Caco-2 (cell line): ENCODE measurements around the gene CACNA2D4. TPM values are rescaled to one million over a fixed set of nuclear protein-coding genes. Genes with fewer than 3 reads are reported as not detected.
A peak's percentile ranks its signal among the peaks of the same experiment; 100 is the strongest.

Experiments
- BruUV-seq: library from RNA; stranded (reverse); fragments of 400-500 nt; replicated peaks from 2 replicates; lab custom pipeline; 2021; lab: Mats Ljungman, UMichigan
- CTCF ChIA-PET: fragments of 300-600 bp; sonication (Branson Sonifier 250); formaldehyde crosslinking; loops from one replicate; lab custom pipeline; 2022; ENCODE audit warnings: antibody characterized with exemption; lab: Charles Lee
- POLR2A ChIA-PET: fragments of 300-600 bp; sonication (Branson Sonifier 250); formaldehyde crosslinking; loops from one replicate; lab custom pipeline; 2022; ENCODE audit warnings: antibody characterized with exemption; lab: Charles Lee
- DNase-seq, 2 experiments: peaks; one replicate each; pipeline versions ENCODE4 v3.0.0 to v3.0.0-alpha.2; 2020 to 2022
- H3K27me3 ChIP-seq: replicated peaks from 2 replicates; pipeline ENCODE4 v1.6.0; 2011; ENCODE audit warnings: low read length; ENCODE audit not compliant: control insufficient read depth, insufficient read depth
- H3K36me3 ChIP-seq: 2 replicates; pipeline ENCODE4 v1.5.1; 2011; ENCODE audit warnings: low read length; ENCODE audit not compliant: control insufficient read depth, insufficient read depth
- H3K4me1 ChIP-seq: fragments of 250-450 bp; sonication (Bioruptor Pico); 2 replicates; pipeline ENCODE4 v1.5.1; 2020; ENCODE audit warnings: mild to moderate bottlenecking
- H3K4me3 ChIP-seq: 2 replicates; pipeline ENCODE4 v1.5.1; 2011; ENCODE audit warnings: low read depth, mild to moderate bottlenecking, control low read depth, low read length
- H3K9me3 ChIP-seq: fragments of 250-450 bp; sonication (Bioruptor Pico); 2 replicates; pipeline ENCODE4 v1.5.1; 2020; ENCODE audit warnings: mild to moderate bottlenecking, moderate library complexity
- H3K27ac Mint-ChIP-seq: one replicate; pipeline ENCODE4 v1.8.0; 2022; ENCODE audit warnings: mixed read lengths; ENCODE audit not compliant: unreplicated experiment
- H3K27me3 Mint-ChIP-seq: one replicate; pipeline ENCODE4 v1.8.0; 2022; ENCODE audit warnings: mixed read lengths; ENCODE audit not compliant: insufficient read depth, unreplicated experiment
- H3K36me3 Mint-ChIP-seq: one replicate; pipeline ENCODE4 v1.8.0; 2022; ENCODE audit warnings: mild to moderate bottlenecking, mixed read lengths; ENCODE audit not compliant: insufficient read depth, unreplicated experiment
- H3K4me1 Mint-ChIP-seq: one replicate; pipeline ENCODE4 v1.8.0; 2022; ENCODE audit warnings: low read depth, mixed read lengths; ENCODE audit not compliant: unreplicated experiment
- H3K4me3 Mint-ChIP-seq: one replicate; pipeline ENCODE4 v1.8.0; 2022; ENCODE audit warnings: mild to moderate bottlenecking, moderate library complexity, mixed read lengths; ENCODE audit not compliant: unreplicated experiment
- H3K9me3 Mint-ChIP-seq: one replicate; pipeline ENCODE4 v1.8.0; 2022; ENCODE audit warnings: mixed read lengths; ENCODE audit not compliant: unreplicated experiment
- CTCF ChIP-seq, 2 experiments: fragments of 200-600 bp in 1 of 2; IDR thresholded peaks; 1 replicate in 1 of 2; 2 replicates in 1 of 2; pipeline versions ENCODE4 v1.5.1 to v1.8.0; 2011 to 2022; ENCODE audit warnings: antibody characterized with exemption in 1 of 2, control low read depth in 1 of 2, inconsistent platforms in 1 of 2, low read depth in 1 of 2, low read length in 1 of 2, mild to moderate bottlenecking in 1 of 2, moderate library complexity in 1 of 2; ENCODE audit not compliant: insufficient read depth in 1 of 2, severe bottlenecking in 1 of 2, unreplicated experiment in 1 of 2
- intact Hi-C: fragments of 100-400 bp; cut with micrococcal nuclease; formaldehyde crosslinking; loops from one replicate; pipeline ENCODE4 v1.10.0; 2022; ENCODE audit not compliant: unreplicated experiment
- total RNA-seq: library from RNA; stranded (reverse); gene quantifications from 2 replicates; pipeline ENCODE4 v1.2.3, GENCODE V29; 2022

The CACNA2D4 gene
- total RNA-seq, 1 experiment from 2014 or later = 2.2 TPM

- H3K27me3 ChIP-seq = no peaks in the 10 kb centered on the region
- Mint-ChIP-seq H3K36me3 (no peaks in the 10 kb centered on the region), H3K27ac (no peak overlapping the region), H3K4me1 (no peaks in the 10 kb centered on the region), H3K27me3 (peaks cover 10% of the 10 kb centered on the region), H3K9me3 (no peaks in the 10 kb centered on the region), H3K4me3 (no peak overlapping the region)
- no TSS peak for BruUV-seq
- H3K4me1 ChIP-seq = no peaks in the 10 kb centered on the region
- intact Hi-C loops = no loop called here
- no peak for TF ChIP-seq CTCF (IDR thresholded peaks at IDR 0.05; ENCODE audit: insufficient read depth in 1 of 2, low read depth in 1 of 2, low read length in 1 of 2, severe bottlenecking in 1 of 2, unreplicated experiment in 1 of 2)
- no peaks in the 10 kb centered on the region for H3K36me3 ChIP-seq
- CTCF ChIA-PET = no interaction called here
- DNase-seq = no peak
- POLR2A ChIA-PET = no interaction called here
- H3K4me3 ChIP-seq = no peak overlapping the region
- H3K9me3 ChIP-seq = no peaks in the 10 kb centered on the region
Observed at GRCh38 chr12:1919763-1920162, 1.3 kb upstream of the CACNA2D4 start.

GRCh38 chr12:1919284-1919683, 832 bp upstream of the CACNA2D4 start:
- no peaks in the 10 kb centered on the region for H3K9me3 Mint-ChIP-seq
- Histone ChIP-seq H3K4me1 (no peaks in the 10 kb centered on the region), H3K9me3 (no peaks in the 10 kb centered on the region), H3K27me3 (no peaks in the 10 kb centered on the region), H3K4me3 (no peak overlapping the region), H3K36me3 (no peaks in the 10 kb centered on the region)
- BruUV-seq = no TSS peak
- H3K27ac Mint-ChIP-seq = no peak overlapping the region
- ChIA-PET CTCF (interaction anchor here (1.4 kb wide), 1 partner anchor 21 kb away, joined by 5 read pairs; no protein-coding TSS in a partner anchor), POLR2A (no interaction called here)
- no peak for TF ChIP-seq CTCF (IDR thresholded peaks at IDR 0.05; ENCODE audit: insufficient read depth in 1 of 2, low read depth in 1 of 2, low read length in 1 of 2, severe bottlenecking in 1 of 2, unreplicated experiment in 1 of 2)
- no peaks in the 10 kb centered on the region for H3K36me3 Mint-ChIP-seq
- H3K4me1 Mint-ChIP-seq = no peaks in the 10 kb centered on the region
- intact Hi-C loops = no loop called here
- no peak overlapping the region for H3K4me3 Mint-ChIP-seq
- no peak for DNase-seq
- peaks cover 7% of the 10 kb centered on the region for H3K27me3 Mint-ChIP-seq

GRCh38 chr12:1918884-1919236, 408 bp upstream of the CACNA2D4 start:
- DNase-seq = peak in 1 of 2 experiments; percentile 29
- CTCF ChIA-PET = interaction anchor here (1.4 kb wide), 1 partner anchor 21 kb away, joined by 5 read pairs; no protein-coding TSS in a partner anchor
- H3K4me1 Mint-ChIP-seq = no peaks in the 10 kb centered on the region

More at GRCh38 chr12:1918884-1919236, 408 bp upstream of the CACNA2D4 start:
- H3K9me3 ChIP-seq = no peaks in the 10 kb centered on the region
- no TSS peak for BruUV-seq
- POLR2A ChIA-PET = no interaction called here
- H3K4me1 ChIP-seq = no peaks in the 10 kb centered on the region
- H3K27me3 Mint-ChIP-seq = peaks cover 7% of the 10 kb centered on the region
- H3K27me3 ChIP-seq = no peaks in the 10 kb centered on the region
- intact Hi-C loops = no loop called here
- H3K36me3 Mint-ChIP-seq = no peaks in the 10 kb centered on the region
- no peak overlapping the region for H3K27ac Mint-ChIP-seq
- H3K36me3 ChIP-seq = no peaks in the 10 kb centered on the region
- no peak for TF ChIP-seq CTCF (IDR thresholded peaks at IDR 0.05; ENCODE audit: insufficient read depth in 1 of 2, low read depth in 1 of 2, low read length in 1 of 2, severe bottlenecking in 1 of 2, unreplicated experiment in 1 of 2)
- no peak overlapping the region for H3K4me3 Mint-ChIP-seq
- H3K4me3 ChIP-seq = no peak overlapping the region
- no peaks in the 10 kb centered on the region for H3K9me3 Mint-ChIP-seq
